Measurements from ENCODE around the gene ZNF761. TPM values are rescaled to one million over a fixed set of nuclear protein-coding genes. Genes with fewer than 3 reads are reported as not detected.

The ZNF761 gene
- total RNA-seq (2022): 10.6 and 11.4 TPM in 2 replicates
- percentile 69 among the genes with signal in this experiment for Bru-seq, nascent RNA
- BruChase-seq, experiment 1, labeled RNA remaining after a 6-hour chase: percentile 80 among the genes with signal in this experiment
- percentile 80 among the genes with signal in this experiment for BruChase-seq, experiment 2, labeled RNA remaining after a 2-hour chase
- long read RNA-seq, partial matches to known transcripts: 0 of 6 reads
- long read RNA-seq, other reads (novel, unspliced or antisense): 6 of 6 reads

- CTCF ChIA-PET: no interaction called here
- Mint-ChIP-seq H3K27me3 (ENCODE audit: unreplicated experiment) (no peaks in the 10 kb centered on the region), H3K4me1 (ENCODE audit: low read depth, unreplicated experiment) (peaks cover 12% of the 10 kb centered on the region), H3K4me3 (ENCODE audit: low read depth, unreplicated experiment) (peak within 1 kb of the TSS; percentile 79), H3K9me3 (ENCODE audit: low read depth, unreplicated experiment) (peaks cover 22% of the 10 kb centered on the region), H3K36me3 (ENCODE audit: insufficient read depth, unreplicated experiment) (peaks cover 44% of the 10 kb centered on the region), H3K27ac (ENCODE audit: unreplicated experiment) (peak within 1 kb of the TSS; percentile 58)
- intact Hi-C loops (cut with micrococcal nuclease; ENCODE audit: unreplicated experiment): no loop called here
- TF ChIP-seq, protein P1, sequence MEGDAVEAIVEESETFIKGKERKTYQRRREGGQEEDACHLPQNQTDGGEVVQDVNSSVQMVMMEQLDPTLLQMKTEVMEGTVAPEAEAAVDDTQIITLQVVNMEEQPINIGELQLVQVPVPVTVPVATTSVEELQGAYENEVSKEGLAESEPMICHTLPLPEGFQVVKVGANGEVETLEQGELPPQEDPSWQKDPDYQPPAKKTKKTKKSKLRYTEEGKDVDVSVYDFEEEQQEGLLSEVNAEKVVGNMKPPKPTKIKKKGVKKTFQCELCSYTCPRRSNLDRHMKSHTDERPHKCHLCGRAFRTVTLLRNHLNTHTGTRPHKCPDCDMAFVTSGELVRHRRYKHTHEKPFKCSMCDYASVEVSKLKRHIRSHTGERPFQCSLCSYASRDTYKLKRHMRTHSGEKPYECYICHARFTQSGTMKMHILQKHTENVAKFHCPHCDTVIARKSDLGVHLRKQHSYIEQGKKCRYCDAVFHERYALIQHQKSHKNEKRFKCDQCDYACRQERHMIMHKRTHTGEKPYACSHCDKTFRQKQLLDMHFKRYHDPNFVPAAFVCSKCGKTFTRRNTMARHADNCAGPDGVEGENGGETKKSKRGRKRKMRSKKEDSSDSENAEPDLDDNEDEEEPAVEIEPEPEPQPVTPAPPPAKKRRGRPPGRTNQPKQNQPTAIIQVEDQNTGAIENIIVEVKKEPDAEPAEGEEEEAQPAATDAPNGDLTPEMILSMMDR (IDR thresholded peaks at IDR 0.05; ENCODE audit: unreplicated experiment): peak; percentile 51
- BruUV-seq (replicated peaks): no TSS peak
- peak; percentile 95 for DNase-seq
These were observed at the start of gene ZNF761 for GRCh38 chr19:53431399-53432087. TSS of gene ZNF761 (plus strand) at chr19:53431984. CDS start at chr19:53447269, 15,285 bp downstream.

- CTCF ChIA-PET: no interaction called here
- H3K4me3 Mint-ChIP-seq (ENCODE audit: low read depth, unreplicated experiment): no peak overlapping the region
- H3K36me3 Mint-ChIP-seq (ENCODE audit: insufficient read depth, unreplicated experiment): peaks cover 20% of the 10 kb centered on the region
- DNase-seq: no peak
- H3K4me1 Mint-ChIP-seq (ENCODE audit: low read depth, unreplicated experiment): no peaks in the 10 kb centered on the region
- no peak overlapping the region for H3K27ac Mint-ChIP-seq (ENCODE audit: unreplicated experiment)
- intact Hi-C loops (cut with micrococcal nuclease; ENCODE audit: unreplicated experiment): no loop called here
- no TSS peak for BruUV-seq (replicated peaks)
- peaks cover 33% of the 10 kb centered on the region for H3K9me3 Mint-ChIP-seq (ENCODE audit: low read depth, unreplicated experiment)
- TF ChIP-seq, protein P1 (IDR thresholded peaks at IDR 0.05; ENCODE audit: unreplicated experiment): no peak
- no peaks in the 10 kb centered on the region for H3K27me3 Mint-ChIP-seq (ENCODE audit: unreplicated experiment)
These were observed 43.6 kb upstream of the ZNF761 start for GRCh38 chr19:53388168-53388567.

GRCh38 chr19:53388904-53389303, 42.9 kb upstream of the ZNF761 start:
- Mint-ChIP-seq H3K9me3 (ENCODE audit: low read depth, unreplicated experiment) (peaks cover 29% of the 10 kb centered on the region), H3K27me3 (ENCODE audit: unreplicated experiment) (no peaks in the 10 kb centered on the region), H3K4me1 (ENCODE audit: low read depth, unreplicated experiment) (no peaks in the 10 kb centered on the region), H3K27ac (ENCODE audit: unreplicated experiment) (no peak overlapping the region), H3K4me3 (ENCODE audit: low read depth, unreplicated experiment) (no peak overlapping the region), H3K36me3 (ENCODE audit: insufficient read depth, unreplicated experiment) (peaks cover 20% of the 10 kb centered on the region)
- CTCF ChIA-PET: no interaction called here
- no TSS peak for BruUV-seq (replicated peaks)
- DNase-seq: no peak
- intact Hi-C loops (cut with micrococcal nuclease; ENCODE audit: unreplicated experiment): no loop called here
- TF ChIP-seq, protein P1 (IDR thresholded peaks at IDR 0.05; ENCODE audit: unreplicated experiment): no peak

DNA sequence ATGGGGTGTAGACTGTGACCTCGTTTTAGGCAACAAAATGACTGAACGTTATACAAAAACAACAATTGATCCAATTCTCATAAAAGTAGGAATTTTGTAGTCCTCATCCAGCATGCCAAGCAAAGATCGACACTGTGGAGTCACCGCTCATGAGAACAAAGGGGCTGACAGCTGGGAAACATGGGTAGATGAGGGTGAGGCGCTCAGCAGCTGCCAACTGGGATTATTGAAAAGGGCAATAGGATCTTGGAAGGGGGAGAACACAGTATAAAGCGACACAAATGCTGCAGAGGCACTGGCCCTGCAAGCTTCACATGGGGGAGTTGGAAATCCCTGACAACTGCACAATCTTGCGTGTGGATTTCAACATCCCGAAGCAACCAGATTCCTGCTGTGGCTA, 42.2 kb upstream of the ZNF761 start:
- Mint-ChIP-seq H3K9me3 (ENCODE audit: low read depth, unreplicated experiment) (peaks cover 28% of the 10 kb centered on the region), H3K4me1 (ENCODE audit: low read depth, unreplicated experiment) (no peaks in the 10 kb centered on the region), H3K36me3 (ENCODE audit: insufficient read depth, unreplicated experiment) (peaks cover 23% of the 10 kb centered on the region), H3K27ac (ENCODE audit: unreplicated experiment) (no peak overlapping the region), H3K4me3 (ENCODE audit: low read depth, unreplicated experiment) (no peak overlapping the region), H3K27me3 (ENCODE audit: unreplicated experiment) (no peaks in the 10 kb centered on the region)
- no peak for DNase-seq
- TF ChIP-seq, protein P1 (IDR thresholded peaks at IDR 0.05; ENCODE audit: unreplicated experiment): no peak
- CTCF ChIA-PET: no interaction called here
- intact Hi-C loops (cut with micrococcal nuclease; ENCODE audit: unreplicated experiment): no loop called here
- BruUV-seq (replicated peaks): no TSS peak

Data from Calu3 (cell line).